Liver (tissue), 3 donors: ENCODE results near the gene LGALS4.
"Not testable (repeated sequence)": the region's sequence is repeated elsewhere in the genome, so short reads cannot be mapped to it uniquely, and the experiment has no call there.

ENCODE experiments used
- RAD21 ChIP-seq, 2 donors: IDR thresholded peaks; 2 replicates each; pipeline ENCODE4 v1.6.1; 2016; ENCODE audit warnings: antibody characterized with exemption in 2 of 2, mild to moderate bottlenecking in 2 of 2
- YY1 ChIP-seq: IDR thresholded peaks from 2 replicates; pipeline ENCODE4 v1.6.1; 2016; ENCODE audit warnings: antibody characterized with exemption, mild to moderate bottlenecking
- TF ChIP-seq, protein P1 (sequence below): fragments of 150-350 bp; IDR thresholded peaks from 2 replicates; pipeline ENCODE4 v1.5.1; 2017; ENCODE audit warnings: improper control_type of control experiment, low read depth, low read length; ENCODE audit not compliant: missing input control
- donor health status: healthy.
- donor health status: healthy.

DNA sequence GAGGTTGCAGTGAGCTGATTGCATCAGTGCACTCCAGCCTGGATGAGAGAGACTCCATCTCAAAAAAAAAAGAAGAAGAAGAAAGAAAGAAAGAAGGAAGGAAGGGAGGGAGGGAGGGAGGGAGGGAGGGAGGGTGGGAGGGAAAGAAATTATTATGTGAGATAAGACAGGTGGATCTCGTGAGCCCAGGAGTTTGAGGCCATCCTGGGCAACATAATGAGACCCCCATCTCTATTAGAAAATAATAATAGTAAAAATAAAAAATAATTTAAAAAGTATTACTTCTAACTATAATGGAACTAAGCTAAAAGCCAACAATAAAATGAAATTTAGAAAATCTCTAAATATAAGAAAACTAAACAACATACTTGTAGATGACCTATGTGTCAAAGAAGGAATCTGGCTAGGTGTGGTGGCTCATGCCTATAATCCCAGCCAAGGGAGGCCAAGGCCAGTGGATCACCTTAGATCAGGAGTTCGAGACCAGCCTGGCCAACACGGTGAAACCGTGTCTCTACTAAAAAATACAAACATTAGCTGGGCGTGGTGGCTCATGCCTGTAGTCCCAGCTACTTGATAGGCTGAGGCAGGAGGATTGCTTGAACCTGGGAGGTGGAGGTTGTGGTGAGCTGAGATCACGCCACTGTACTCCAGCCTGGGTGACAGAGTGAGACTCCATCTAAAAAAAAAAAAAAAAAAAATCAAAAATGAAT lies 51.8 kb downstream of the LGALS4 start:
- TF ChIP-seq, protein P1, sequence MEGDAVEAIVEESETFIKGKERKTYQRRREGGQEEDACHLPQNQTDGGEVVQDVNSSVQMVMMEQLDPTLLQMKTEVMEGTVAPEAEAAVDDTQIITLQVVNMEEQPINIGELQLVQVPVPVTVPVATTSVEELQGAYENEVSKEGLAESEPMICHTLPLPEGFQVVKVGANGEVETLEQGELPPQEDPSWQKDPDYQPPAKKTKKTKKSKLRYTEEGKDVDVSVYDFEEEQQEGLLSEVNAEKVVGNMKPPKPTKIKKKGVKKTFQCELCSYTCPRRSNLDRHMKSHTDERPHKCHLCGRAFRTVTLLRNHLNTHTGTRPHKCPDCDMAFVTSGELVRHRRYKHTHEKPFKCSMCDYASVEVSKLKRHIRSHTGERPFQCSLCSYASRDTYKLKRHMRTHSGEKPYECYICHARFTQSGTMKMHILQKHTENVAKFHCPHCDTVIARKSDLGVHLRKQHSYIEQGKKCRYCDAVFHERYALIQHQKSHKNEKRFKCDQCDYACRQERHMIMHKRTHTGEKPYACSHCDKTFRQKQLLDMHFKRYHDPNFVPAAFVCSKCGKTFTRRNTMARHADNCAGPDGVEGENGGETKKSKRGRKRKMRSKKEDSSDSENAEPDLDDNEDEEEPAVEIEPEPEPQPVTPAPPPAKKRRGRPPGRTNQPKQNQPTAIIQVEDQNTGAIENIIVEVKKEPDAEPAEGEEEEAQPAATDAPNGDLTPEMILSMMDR = not testable (repeated sequence)
- not testable (repeated sequence) for TF ChIP-seq RAD21 (IDR thresholded peaks at IDR 0.05)
- peak; percentile 26 for TF ChIP-seq YY1
